Panc1 (cell line): ENCODE results near the gene DEFB114. TPM values are rescaled to one million over a fixed set of nuclear protein-coding genes. Genes with fewer than 3 reads are reported as not detected.

Source experiments
- ATAC-seq: fragments of 200-7000 bp; cut with Tn5 transposase; 2 replicates; pipeline ENCODE4 v1.9.1; 2020; ENCODE audit warnings: mild to moderate bottlenecking, moderate library complexity
- BruUV-seq: library from RNA; stranded (reverse); fragments of 400-500 nt; replicated peaks from 2 replicates; lab custom pipeline; 2021; lab: Mats Ljungman, UMichigan
- CTCF ChIA-PET: fragments of 300-600 bp; sonication (Branson Sonifier 250); formaldehyde crosslinking; loops from one replicate; lab custom pipeline; 2022; ENCODE audit warnings: antibody characterized with exemption; lab: Charles Lee
- POLR2A ChIA-PET: fragments of 300-600 bp; sonication (Branson Sonifier 250); formaldehyde crosslinking; loops from one replicate; lab custom pipeline; 2022; ENCODE audit warnings: antibody characterized with exemption; lab: Charles Lee
- DNase-seq: peaks from one replicate; pipeline ENCODE4 v3.0.0-alpha.2; 2010; ENCODE audit warnings: low read depth, low spot score
- H3K27ac ChIP-seq: 2 replicates; pipeline ENCODE4 v1.5.1; 2011; ENCODE audit warnings: mild to moderate bottlenecking, low read length, inconsistent platforms
- H3K27me3 ChIP-seq: fragments of 200-500 bp; sonication (Bioruptor generic); 2 replicates; pipeline ENCODE4 v1.6.0; 2014; ENCODE audit warnings: low read length, inconsistent platforms; ENCODE audit not compliant: control insufficient read depth, insufficient read depth
- H3K36me3 ChIP-seq: fragments of 200-500 bp; sonication (Bioruptor generic); 2 replicates; pipeline ENCODE4 v1.5.1; 2014; ENCODE audit warnings: inconsistent platforms, mild to moderate bottlenecking, low read length, moderate library complexity; ENCODE audit not compliant: control insufficient read depth, insufficient read depth
- H3K4me1 ChIP-seq: 2 replicates; pipeline ENCODE4 v1.5.1; 2011; ENCODE audit warnings: inconsistent platforms, mild to moderate bottlenecking, low read length, moderate library complexity; ENCODE audit not compliant: control insufficient read depth, insufficient read depth
- H3K4me3 ChIP-seq, 2 experiments: 2 replicates each; pipeline ENCODE4 v1.5.1; 2011 to 2012; ENCODE audit warnings: low read depth in 2 of 2, low read length in 2 of 2, mild to moderate bottlenecking in 2 of 2, inconsistent platforms in 1 of 2, moderate library complexity in 1 of 2
- H3K9me3 ChIP-seq: fragments of 200-500 bp; sonication (Bioruptor generic); 2 replicates; pipeline ENCODE4 v1.5.1; 2014; ENCODE audit warnings: low read depth, mild to moderate bottlenecking, inconsistent platforms, low read length, moderate library complexity; ENCODE audit not compliant: control insufficient read depth, insufficient read depth
- POLR2AphosphoS5 ChIP-seq: IDR thresholded peaks from 2 replicates; pipeline ENCODE4 v1.6.1; 2012; ENCODE audit warnings: mild to moderate bottlenecking, low read depth, low read length, moderate library complexity
- SIN3A ChIP-seq: IDR thresholded peaks from 2 replicates; pipeline ENCODE4 v1.6.1; 2012; ENCODE audit warnings: low read depth, mild to moderate bottlenecking, low read length, moderate library complexity, borderline replicate concordance; ENCODE audit not compliant: insufficient read depth
- TCF7L2 ChIP-seq: IDR thresholded peaks from 2 replicates; pipeline ENCODE4 v1.6.1; 2011; ENCODE audit warnings: mild to moderate bottlenecking, low read depth, low read length, inconsistent platforms
- in situ Hi-C: cut with HindIII; loops from 2 replicates; pipeline ENCODE4 v1.10.0; 2016; ENCODE audit warnings: low sequenced_read_pairs, low pct_unique_long_range_greater_than_20kb
- intact Hi-C: fragments of 100-400 bp; cut with micrococcal nuclease; formaldehyde crosslinking; loops from one replicate; pipeline ENCODE4 v1.10.0; 2022; ENCODE audit not compliant: unreplicated experiment
- total RNA-seq: library from RNA; stranded (reverse); gene quantifications from one replicate; pipeline ENCODE4 v1.2.1, GENCODE V29; 2021; ENCODE audit not compliant: unreplicated experiment
- TF ChIP-seq, protein P1 (sequence below), 2 experiments: IDR thresholded peaks; 2 replicates each; pipeline ENCODE4 v1.6.1; 2011 to 2012; ENCODE audit warnings: low read depth in 2 of 2, control low read depth in 1 of 2, low read length in 1 of 2, mild to moderate bottlenecking in 1 of 2, moderate library complexity in 1 of 2; ENCODE audit not compliant: insufficient read depth in 1 of 2
- TF ChIP-seq, protein P2 (sequence below): fragments of 450-650 bp; IDR thresholded peaks from 2 replicates; pipeline ENCODE4 v1.5.1; 2017; ENCODE audit warnings: mild to moderate bottlenecking

The DEFB114 gene
- total RNA-seq, 1 experiment from 2014 or later, result not detected

DNA sequence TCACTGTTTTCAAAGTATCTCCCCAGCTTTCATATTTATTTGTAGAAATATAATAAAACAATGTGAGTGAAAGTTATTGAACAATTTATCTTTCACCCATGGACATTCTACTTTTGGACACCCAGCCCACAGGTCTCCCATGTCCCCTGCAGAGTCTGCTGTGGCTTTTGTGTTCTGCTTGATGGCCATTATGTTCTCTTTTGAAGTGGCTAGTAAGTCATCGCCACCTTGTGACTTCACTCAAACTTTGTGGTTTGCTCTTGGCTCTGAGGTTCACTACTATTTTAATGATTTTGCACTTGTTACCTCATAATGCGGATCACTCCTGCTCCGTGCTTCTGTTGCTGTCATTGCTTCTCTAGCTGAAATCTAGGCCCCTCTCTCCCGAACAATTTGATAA is 15.6 kb upstream of the DEFB114 start:
- ChIA-PET POLR2A (no interaction called here), CTCF (no interaction called here)
- DNase-seq (no peak), ATAC-seq (no peak)
- Histone ChIP-seq H3K4me1 (no peaks in the 10 kb centered on the region), H3K27me3 (no peaks in the 10 kb centered on the region), H3K9me3 (no peaks in the 10 kb centered on the region; the same call in 1 of the 2 replicates), H3K27ac (no peak overlapping the region), H3K36me3 (no peaks in the 10 kb centered on the region), H3K4me3 (no peak overlapping the region)
- TF ChIP-seq SIN3A, result no peak
- TF ChIP-seq POLR2AphosphoS5, result no peak
- TF ChIP-seq, protein P1, sequence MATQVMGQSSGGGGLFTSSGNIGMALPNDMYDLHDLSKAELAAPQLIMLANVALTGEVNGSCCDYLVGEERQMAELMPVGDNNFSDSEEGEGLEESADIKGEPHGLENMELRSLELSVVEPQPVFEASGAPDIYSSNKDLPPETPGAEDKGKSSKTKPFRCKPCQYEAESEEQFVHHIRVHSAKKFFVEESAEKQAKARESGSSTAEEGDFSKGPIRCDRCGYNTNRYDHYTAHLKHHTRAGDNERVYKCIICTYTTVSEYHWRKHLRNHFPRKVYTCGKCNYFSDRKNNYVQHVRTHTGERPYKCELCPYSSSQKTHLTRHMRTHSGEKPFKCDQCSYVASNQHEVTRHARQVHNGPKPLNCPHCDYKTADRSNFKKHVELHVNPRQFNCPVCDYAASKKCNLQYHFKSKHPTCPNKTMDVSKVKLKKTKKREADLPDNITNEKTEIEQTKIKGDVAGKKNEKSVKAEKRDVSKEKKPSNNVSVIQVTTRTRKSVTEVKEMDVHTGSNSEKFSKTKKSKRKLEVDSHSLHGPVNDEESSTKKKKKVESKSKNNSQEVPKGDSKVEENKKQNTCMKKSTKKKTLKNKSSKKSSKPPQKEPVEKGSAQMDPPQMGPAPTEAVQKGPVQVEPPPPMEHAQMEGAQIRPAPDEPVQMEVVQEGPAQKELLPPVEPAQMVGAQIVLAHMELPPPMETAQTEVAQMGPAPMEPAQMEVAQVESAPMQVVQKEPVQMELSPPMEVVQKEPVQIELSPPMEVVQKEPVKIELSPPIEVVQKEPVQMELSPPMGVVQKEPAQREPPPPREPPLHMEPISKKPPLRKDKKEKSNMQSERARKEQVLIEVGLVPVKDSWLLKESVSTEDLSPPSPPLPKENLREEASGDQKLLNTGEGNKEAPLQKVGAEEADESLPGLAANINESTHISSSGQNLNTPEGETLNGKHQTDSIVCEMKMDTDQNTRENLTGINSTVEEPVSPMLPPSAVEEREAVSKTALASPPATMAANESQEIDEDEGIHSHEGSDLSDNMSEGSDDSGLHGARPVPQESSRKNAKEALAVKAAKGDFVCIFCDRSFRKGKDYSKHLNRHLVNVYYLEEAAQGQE (IDR thresholded peaks at IDR 0.05; ENCODE audit: insufficient read depth in 1 of 2, low read depth in 2 of 2, low read length in 1 of 2), result no peak
- no peak for TF ChIP-seq TCF7L2
- TF ChIP-seq, protein P2, sequence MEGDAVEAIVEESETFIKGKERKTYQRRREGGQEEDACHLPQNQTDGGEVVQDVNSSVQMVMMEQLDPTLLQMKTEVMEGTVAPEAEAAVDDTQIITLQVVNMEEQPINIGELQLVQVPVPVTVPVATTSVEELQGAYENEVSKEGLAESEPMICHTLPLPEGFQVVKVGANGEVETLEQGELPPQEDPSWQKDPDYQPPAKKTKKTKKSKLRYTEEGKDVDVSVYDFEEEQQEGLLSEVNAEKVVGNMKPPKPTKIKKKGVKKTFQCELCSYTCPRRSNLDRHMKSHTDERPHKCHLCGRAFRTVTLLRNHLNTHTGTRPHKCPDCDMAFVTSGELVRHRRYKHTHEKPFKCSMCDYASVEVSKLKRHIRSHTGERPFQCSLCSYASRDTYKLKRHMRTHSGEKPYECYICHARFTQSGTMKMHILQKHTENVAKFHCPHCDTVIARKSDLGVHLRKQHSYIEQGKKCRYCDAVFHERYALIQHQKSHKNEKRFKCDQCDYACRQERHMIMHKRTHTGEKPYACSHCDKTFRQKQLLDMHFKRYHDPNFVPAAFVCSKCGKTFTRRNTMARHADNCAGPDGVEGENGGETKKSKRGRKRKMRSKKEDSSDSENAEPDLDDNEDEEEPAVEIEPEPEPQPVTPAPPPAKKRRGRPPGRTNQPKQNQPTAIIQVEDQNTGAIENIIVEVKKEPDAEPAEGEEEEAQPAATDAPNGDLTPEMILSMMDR, result no peak
- BruUV-seq, result no TSS peak
- intact Hi-C loops (no loop called here), in situ Hi-C loops (no loop called here)

DNA sequence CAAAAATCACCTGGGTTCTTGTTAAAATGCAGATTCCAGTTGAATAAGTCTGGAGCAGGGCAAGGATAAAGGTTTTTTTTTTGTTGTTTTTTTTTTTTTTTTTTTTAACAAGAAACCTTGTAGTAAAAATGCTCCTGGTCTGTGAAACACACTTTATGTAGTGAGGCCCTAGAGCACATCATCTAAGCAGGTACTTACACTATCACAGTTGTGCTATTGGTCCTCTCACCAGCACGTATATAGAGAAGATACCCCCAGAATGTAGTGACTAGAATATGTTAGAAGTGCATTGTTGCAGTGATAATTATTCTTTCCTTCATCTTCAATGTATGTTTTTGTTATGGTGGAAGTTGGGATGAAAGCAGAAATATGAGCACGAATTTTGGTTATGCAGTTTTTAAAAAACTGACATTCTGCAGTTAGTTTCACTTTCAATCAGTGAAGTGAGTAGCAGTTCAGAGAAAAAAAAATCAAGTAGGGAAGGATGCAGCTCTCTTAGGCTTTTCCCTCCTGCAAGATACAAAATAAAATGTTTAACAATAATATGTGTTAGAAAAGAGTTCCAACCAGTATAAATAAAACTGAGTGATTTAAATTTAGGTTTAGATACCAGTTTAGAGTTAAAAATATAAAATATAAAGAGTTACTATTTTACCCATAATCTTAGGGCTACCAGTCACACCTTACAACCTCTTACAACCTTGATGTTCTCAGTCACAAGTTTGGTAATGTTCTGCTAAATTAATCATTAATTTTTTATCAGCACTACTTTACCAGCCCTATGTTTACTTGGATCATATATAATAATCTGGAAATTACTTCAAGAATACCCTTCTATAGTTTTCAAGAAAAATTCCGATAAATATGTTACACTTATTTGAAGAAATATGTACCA is 14.6 kb upstream of the DEFB114 start:
- Histone ChIP-seq H3K36me3 (no peaks in the 10 kb centered on the region), H3K9me3 (no peaks in the 10 kb centered on the region; the same call in 1 of the 2 replicates), H3K4me3 (peak overlapping the region in 1 of 2 experiments; percentile 12; a peak in 2 of 4 replicates), H3K4me1 (no peaks in the 10 kb centered on the region), H3K27ac (no peak overlapping the region), H3K27me3 (no peaks in the 10 kb centered on the region)
- intact Hi-C loops (no loop called here), in situ Hi-C loops (no loop called here)
- ATAC-seq (no peak), DNase-seq (no peak)
- TF ChIP-seq TCF7L2 (no peak), SIN3A (no peak), POLR2AphosphoS5 (no peak)
- TF ChIP-seq, protein P2, result no peak
- TF ChIP-seq, protein P1 (IDR thresholded peaks at IDR 0.05; ENCODE audit: insufficient read depth in 1 of 2, low read depth in 2 of 2, low read length in 1 of 2), result no peak
- ChIA-PET POLR2A (no interaction called here), CTCF (no interaction called here)
- BruUV-seq, result no TSS peak
